OCI-LY3 (cell line): ENCODE measurements around the gene CNTNAP2.

Source experiments
- H2AFZ ChIP-seq: fragments of 200-600, 300-600 bp; shearing (Covaris generic); 2 replicates; pipeline ENCODE4 v1.6.0; 2014; ENCODE audit warnings: antibody characterized with exemption, low read depth, low read length
- H3K27ac ChIP-seq: fragments of 200-600, 300-600 bp; sonication (generic); 2 replicates; pipeline ENCODE4 v1.5.1; 2014; ENCODE audit warnings: mild to moderate bottlenecking, low read length, moderate library complexity, mixed read lengths
- H3K27me3 ChIP-seq: fragments of 200-600, 300-600 bp; sonication (generic); 2 replicates; pipeline ENCODE4 v1.6.1; 2014; ENCODE audit warnings: low read depth, low read length, mixed read lengths
- H3K36me3 ChIP-seq: fragments of 200-600, 300-600 bp; sonication (generic); replicated peaks from 2 replicates; pipeline ENCODE3; 2014; ENCODE audit warnings: low read depth, low read length, mixed read lengths
- H3K4me1 ChIP-seq: fragments of 300-600, 200-600 bp; sonication (generic); 2 replicates; pipeline ENCODE4 v1.6.1; 2014; ENCODE audit warnings: low read length, mixed read lengths
- H3K4me2 ChIP-seq: fragments of 200-600, 300-600 bp; sonication (generic); 2 replicates; pipeline ENCODE4 v1.6.1; 2014; ENCODE audit warnings: low read length, mixed read lengths
- H3K4me3 ChIP-seq: fragments of 300-600, 200-600 bp; sonication (generic); 2 replicates; pipeline ENCODE4 v1.5.1; 2014; ENCODE audit warnings: antibody characterized with exemption, mild to moderate bottlenecking, low read length, moderate library complexity
- H3K79me2 ChIP-seq: fragments of 300-600, 200-600 bp; shearing (Covaris generic); 2 replicates; pipeline ENCODE4 v1.6.1; 2014; ENCODE audit warnings: mild to moderate bottlenecking, low read length, mixed read lengths
- H3K9ac ChIP-seq: fragments of 300-600, 200-600 bp; shearing (Covaris generic); 2 replicates; pipeline ENCODE4 v1.6.0; 2014; ENCODE audit warnings: mild to moderate bottlenecking, low read length, moderate library complexity
- H3K9me3 ChIP-seq: fragments of 200-600, 300-600 bp; shearing (Covaris generic); 2 replicates; pipeline ENCODE4 v1.6.1; 2014; ENCODE audit warnings: low read length, mixed read lengths; ENCODE audit not compliant: insufficient read depth
- H4K20me1 ChIP-seq: fragments of 200-600, 300-600 bp; sonication (generic); 2 replicates; pipeline ENCODE4 v1.6.1; 2016; ENCODE audit warnings: low read length, mixed read lengths; ENCODE audit not compliant: insufficient read depth
- EZH2phosphoT487 ChIP-seq: fragments of 200-600 bp; shearing (Covaris generic); IDR thresholded peaks from 2 replicates; pipeline ENCODE4 v1.6.1; 2018; ENCODE audit warnings: antibody characterized with exemption, mixed run types, low read depth
- TF ChIP-seq, protein P1 (sequence below): fragments of 200-600, 300-600 bp; sonication (generic); IDR thresholded peaks from 2 replicates; pipeline ENCODE4 v1.5.1; 2014; ENCODE audit warnings: antibody characterized with exemption, low read length, low read depth

CNTNAP2 gene

DNA sequence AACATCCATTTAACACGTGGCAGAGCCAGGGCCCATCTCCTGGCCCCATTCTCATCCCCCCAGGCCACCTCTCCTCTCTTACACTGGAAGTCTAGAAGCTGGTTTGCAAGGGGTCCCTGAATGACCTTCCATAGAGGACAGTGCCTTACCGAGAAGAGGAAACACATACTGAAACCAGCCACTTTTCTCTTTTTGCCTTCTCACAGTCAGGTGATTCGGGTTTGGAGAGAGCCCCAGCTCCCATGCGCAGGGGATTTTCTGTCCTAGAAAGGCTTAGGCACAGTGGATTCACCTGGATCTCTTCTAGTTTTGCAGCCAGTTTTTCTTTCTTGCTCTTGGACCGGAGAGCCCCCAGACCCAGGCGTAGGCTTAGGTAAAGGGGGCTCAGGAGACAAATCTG lies 2139.8 kb downstream of the CNTNAP2 start:
- H3K27me3 ChIP-seq = peaks cover 39% of the 10 kb centered on the region
- H3K79me2 ChIP-seq = no peaks in the 10 kb centered on the region
- no peak for TF ChIP-seq EZH2phosphoT487
- TF ChIP-seq, protein P1, sequence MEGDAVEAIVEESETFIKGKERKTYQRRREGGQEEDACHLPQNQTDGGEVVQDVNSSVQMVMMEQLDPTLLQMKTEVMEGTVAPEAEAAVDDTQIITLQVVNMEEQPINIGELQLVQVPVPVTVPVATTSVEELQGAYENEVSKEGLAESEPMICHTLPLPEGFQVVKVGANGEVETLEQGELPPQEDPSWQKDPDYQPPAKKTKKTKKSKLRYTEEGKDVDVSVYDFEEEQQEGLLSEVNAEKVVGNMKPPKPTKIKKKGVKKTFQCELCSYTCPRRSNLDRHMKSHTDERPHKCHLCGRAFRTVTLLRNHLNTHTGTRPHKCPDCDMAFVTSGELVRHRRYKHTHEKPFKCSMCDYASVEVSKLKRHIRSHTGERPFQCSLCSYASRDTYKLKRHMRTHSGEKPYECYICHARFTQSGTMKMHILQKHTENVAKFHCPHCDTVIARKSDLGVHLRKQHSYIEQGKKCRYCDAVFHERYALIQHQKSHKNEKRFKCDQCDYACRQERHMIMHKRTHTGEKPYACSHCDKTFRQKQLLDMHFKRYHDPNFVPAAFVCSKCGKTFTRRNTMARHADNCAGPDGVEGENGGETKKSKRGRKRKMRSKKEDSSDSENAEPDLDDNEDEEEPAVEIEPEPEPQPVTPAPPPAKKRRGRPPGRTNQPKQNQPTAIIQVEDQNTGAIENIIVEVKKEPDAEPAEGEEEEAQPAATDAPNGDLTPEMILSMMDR = no peak
- peaks cover 33% of the 10 kb centered on the region for H3K4me1 ChIP-seq
- H3K27ac ChIP-seq = no peak overlapping the region
- H4K20me1 ChIP-seq = no peaks in the 10 kb centered on the region
- no peak overlapping the region for H3K9ac ChIP-seq
- H3K36me3 ChIP-seq = peaks cover 3% of the 10 kb centered on the region
- H2AFZ ChIP-seq = no peak overlapping the region; the same call in 1 of the 2 replicates
- peaks cover 8% of the 10 kb centered on the region; the same call in 1 of the 2 replicates for H3K9me3 ChIP-seq
- H3K4me2 ChIP-seq = peak overlapping the region; percentile 60
- H3K4me3 ChIP-seq = peak overlapping the region; percentile 41; the same call in 1 of the 2 replicates

DNA sequence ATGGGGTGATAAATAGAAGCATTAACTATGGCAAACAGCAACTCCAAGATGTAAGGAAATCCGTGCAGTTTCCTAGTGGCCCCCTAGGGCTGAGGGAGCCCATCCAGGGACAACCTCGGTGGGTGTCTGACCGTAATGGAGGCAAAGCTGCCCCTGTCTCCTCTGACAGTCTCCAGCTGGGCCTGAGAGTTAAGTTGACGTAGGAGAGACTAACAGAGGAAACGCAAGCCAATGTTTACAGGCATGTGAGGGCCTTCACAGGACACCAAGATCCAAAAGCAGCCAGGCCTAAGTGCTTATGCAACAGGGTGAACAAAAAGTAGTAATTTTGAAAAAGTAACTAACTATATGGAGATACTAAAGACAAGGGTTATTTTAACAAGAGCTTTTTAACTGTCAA lies 2144.0 kb downstream of the CNTNAP2 start:
- Histone ChIP-seq H3K79me2 (no peaks in the 10 kb centered on the region), H3K4me2 (no peak overlapping the region), H3K27ac (no peak overlapping the region), H3K36me3 (no peaks in the 10 kb centered on the region), H2AFZ (no peak overlapping the region), H3K4me1 (peaks cover 27% of the 10 kb centered on the region), H3K9me3 (no peaks in the 10 kb centered on the region), H3K9ac (no peak overlapping the region), H3K27me3 (peaks cover 40% of the 10 kb centered on the region), H3K4me3 (no peak overlapping the region), H4K20me1 (no peaks in the 10 kb centered on the region)
- TF ChIP-seq, protein P1 = no peak
- no peak for TF ChIP-seq EZH2phosphoT487

DNA sequence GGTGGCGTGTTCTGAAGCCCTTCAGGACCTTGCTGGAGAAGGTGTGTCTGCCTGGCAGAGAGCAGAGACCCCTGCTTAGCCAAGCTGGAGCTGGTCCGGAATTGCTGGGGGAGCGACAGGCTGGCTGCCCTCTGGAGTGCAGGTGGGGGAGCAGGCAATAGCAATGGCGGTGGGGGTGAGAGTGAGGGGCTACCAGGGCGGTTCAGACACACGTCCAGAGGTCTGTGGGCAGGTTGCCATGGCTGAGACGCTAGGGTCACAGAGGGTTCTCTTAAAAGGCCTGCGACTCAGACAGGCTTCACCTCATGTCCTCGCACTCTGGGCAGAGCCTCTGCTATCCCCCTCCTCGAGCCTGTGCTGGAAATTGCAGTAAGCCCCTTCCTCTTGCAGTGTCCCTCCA lies 2144.9 kb downstream of the CNTNAP2 start:
- TF ChIP-seq, protein P1 = no peak
- TF ChIP-seq EZH2phosphoT487 = no peak
- Histone ChIP-seq H3K27me3 (peaks cover 46% of the 10 kb centered on the region), H4K20me1 (no peaks in the 10 kb centered on the region), H3K79me2 (no peaks in the 10 kb centered on the region), H3K4me2 (no peak overlapping the region), H3K36me3 (no peaks in the 10 kb centered on the region), H2AFZ (no peak overlapping the region), H3K4me1 (peaks cover 26% of the 10 kb centered on the region), H3K27ac (no peak overlapping the region), H3K9me3 (no peaks in the 10 kb centered on the region), H3K9ac (no peak overlapping the region), H3K4me3 (no peak overlapping the region)

DNA sequence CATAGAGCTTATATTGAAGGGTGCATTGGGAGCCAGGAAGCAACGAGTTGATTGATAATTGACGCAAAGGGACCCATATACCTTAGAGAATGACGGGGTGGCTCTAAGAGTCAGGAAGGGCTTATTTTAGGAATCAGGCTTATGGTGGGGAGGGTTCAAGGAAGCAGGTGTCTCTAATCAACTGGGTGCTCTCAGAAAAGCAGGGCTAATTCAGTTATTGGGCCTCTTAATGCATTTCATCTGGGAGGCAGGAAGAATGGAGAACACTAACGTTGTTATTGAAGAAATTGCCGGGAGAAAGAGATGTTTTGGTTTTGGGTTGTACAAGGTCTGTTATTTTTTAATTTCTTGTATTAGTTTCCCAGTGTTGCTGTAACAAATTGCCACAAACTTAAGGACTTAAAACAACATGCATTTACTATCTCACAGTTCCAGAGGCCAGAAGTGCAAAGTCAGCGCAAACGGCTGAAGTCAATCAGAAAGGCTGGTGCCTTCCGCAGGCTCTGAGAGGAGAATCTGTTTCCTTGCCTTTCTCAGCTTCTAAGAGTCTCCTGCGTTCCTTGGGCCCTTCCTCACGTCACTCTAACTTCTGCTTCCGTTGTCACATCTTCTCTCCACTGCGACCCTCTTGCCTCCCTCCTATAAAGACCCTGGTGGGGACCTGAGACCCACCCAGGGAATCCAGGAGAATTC lies 2145.5 kb downstream of the CNTNAP2 start:
- no peak for TF ChIP-seq EZH2phosphoT487
- TF ChIP-seq, protein P1 = no peak
- Histone ChIP-seq H3K27me3 (peaks cover 47% of the 10 kb centered on the region), H3K4me1 (peaks cover 20% of the 10 kb centered on the region), H4K20me1 (no peaks in the 10 kb centered on the region), H3K4me3 (peak overlapping the region; percentile 60), H3K9me3 (no peaks in the 10 kb centered on the region), H3K9ac (no peak overlapping the region), H3K4me2 (peak overlapping the region; percentile 67), H3K27ac (no peak overlapping the region), H3K79me2 (no peaks in the 10 kb centered on the region), H3K36me3 (no peaks in the 10 kb centered on the region), H2AFZ (no peak overlapping the region)
